GM18505 (cell line): Measurements from ENCODE around the gene EOMES.

Source experiments
- ATAC-seq: cut with Tn5 transposase; IDR thresholded peaks from one replicate; pipeline ENCODE4 v1.9.1; 2021; ENCODE audit not compliant: unreplicated experiment
- POLR2A ChIP-seq: IDR thresholded peaks from 4 replicates; pipeline ENCODE4 v1.6.1; 2011; ENCODE audit warnings: borderline replicate concordance; ENCODE audit not compliant: insufficient read depth, insufficient read length; ENCODE audit errors: extremely low read depth

The EOMES gene

GRCh38 chr3:27715454-27715806 lies 6.7 kb downstream of the EOMES start:
- no peak for TF ChIP-seq POLR2A
- ATAC-seq, result no peak

GRCh38 chr3:27714692-27715453 lies 7.2 kb downstream of the EOMES start:
- no peak for TF ChIP-seq POLR2A
- ATAC-seq, result no peak

DNA sequence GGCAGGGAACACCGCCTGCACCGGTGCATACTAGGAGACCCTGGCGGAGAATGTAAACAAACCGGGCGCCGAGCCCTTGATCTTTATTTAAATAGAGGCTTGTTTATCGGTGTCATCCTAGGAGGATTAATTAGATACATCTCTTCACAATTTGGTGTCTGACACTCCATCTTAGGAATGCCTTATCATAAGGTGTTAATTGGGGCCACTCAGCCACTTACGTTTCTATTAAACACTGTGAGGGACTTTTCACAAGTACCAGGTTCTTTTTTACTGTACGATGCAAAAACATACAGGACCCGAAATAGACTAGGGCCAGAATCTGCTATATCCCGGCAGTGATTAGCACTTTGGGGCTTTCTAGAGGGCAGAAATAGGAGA lies 8.0 kb downstream of the EOMES start:
- ATAC-seq, result no peak
- no peak for TF ChIP-seq POLR2A

GRCh38 chr3:27713435-27714145 lies 8.5 kb downstream of the EOMES start:
- no peak for TF ChIP-seq POLR2A
- no peak for ATAC-seq

DNA sequence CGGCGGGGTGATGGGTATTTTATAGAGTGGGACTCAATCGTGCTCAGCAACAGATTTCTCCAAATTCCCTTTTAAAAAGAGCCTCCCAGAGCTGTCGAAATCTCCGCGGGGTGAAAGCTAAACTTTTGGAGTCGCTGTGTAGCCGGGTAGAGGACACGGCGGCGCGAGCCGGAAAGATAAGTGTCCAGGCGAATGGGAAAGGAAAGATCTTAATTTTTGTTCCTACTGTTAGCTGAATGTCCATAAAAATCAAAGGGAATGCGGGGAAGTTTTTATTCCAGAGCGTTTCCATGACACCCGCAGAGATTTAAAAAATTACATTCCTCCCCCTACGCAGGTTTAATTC lies 9.1 kb downstream of the EOMES start:
- no peak for ATAC-seq
- TF ChIP-seq POLR2A, result no peak

DNA sequence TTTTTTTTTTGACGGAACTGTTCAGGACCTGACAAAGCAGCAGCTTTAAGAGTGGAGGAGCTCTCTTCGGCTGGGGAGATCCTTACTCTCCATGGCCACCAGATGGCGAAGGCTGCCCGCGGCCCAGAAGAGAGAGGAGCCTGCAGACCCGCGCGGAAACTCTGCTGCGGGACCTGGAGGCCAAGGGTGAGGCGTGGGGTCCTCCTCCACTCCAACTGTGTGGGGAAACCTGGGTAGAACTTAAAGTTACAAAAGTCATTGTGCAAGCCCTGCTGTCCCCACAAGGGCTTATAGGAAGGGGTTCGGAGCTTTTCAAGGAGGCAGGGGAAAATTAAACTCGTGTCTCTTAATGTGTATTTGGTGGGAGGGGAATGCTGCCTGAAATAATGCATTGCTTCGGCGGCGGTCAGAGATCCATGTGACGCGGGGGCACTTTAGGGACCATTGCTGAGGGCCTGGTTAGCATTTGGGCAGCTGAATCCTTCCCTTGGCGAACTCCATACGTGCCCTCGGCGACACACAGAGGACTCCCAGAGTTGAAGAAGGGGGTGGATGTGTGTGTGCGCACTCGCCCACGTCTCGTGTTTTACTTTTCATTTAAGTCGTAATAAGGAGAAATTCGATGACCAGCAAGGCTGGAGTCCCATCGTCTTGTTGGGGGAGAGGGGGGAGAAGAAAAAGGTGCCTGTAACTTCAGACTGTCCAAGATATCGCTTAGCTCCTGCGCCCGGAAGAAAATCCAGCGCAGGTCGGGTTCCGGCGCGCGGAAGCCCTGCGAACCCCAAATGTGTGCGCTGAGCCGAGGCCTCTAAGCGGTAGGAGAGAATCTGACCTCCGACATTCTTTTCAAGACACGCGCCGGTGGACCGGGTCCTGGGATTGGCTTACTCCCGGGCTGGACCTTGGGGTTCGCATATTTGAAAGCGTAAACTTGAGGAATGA lies 9.7 kb downstream of the EOMES start:
- peak; percentile 97 for ATAC-seq
- TF ChIP-seq POLR2A, result no peak

DNA sequence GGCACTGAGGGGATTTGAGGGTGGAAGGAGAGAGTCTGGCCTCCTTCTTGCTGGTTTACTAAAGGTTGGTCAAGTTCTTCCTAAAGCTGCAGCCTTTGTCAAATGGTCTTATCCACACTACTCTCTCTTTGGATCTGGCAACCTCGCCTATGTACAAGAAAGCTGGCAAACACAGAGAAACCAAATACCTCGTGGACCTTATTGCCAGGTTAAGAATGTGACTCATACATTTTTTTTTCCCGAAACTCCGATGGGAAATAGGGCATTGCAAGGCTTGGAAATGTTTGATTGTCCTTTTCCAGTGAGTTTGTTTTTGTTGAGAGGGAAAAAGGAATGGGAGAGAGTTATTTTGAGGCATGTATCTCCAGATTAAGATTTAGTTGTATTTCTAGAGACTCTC lies 13.9 kb downstream of the EOMES start:
- no peak for ATAC-seq
- no peak for TF ChIP-seq POLR2A

DNA sequence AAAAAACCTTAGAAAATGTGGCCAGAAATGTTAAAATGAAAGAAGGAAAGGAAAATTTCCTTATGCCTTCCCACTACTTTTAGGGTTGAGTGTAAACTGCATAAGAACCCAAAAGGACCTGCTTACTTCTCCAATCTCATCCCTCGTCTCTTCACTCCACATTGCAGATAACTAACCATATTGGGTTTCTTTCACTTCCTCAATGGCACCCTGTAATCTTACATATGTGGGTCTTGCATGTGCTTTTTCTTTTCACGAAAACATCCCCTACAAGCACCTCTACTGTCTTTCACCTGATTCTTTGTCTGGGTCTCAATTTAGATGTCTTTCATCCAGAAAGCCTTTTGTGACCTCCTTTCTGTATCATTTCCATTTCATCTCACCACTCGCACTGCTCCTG lies 23.1 kb downstream of the EOMES start:
- TF ChIP-seq POLR2A, result no peak
- ATAC-seq, result no peak

- no peak for TF ChIP-seq POLR2A
- no peak for ATAC-seq
Observed at GRCh38 chr3:27696906-27697305, 25.2 kb downstream of the EOMES start.

DNA sequence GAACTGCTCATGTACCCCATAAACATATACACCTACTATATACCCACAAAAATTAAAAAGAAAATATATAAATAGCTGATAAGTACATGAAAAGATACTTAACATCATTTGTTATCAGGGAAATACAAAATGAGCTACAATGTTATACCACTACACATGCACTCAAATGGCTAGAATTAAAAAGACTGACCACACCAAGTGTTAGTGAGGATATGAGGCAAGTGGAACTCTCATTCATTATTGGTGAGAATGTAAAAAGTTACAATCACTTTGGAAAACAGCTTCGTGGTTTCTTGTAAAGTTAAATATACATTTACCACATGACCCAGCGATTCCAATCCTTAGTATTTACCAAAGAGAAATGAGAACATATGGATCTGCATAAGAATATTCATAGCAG lies 26.5 kb downstream of the EOMES start:
- no peak for ATAC-seq
- no peak for TF ChIP-seq POLR2A

GRCh38 chr3:27688053-27688452 lies 34.1 kb downstream of the EOMES start:
- TF ChIP-seq POLR2A, result no peak
- no peak for ATAC-seq

DNA sequence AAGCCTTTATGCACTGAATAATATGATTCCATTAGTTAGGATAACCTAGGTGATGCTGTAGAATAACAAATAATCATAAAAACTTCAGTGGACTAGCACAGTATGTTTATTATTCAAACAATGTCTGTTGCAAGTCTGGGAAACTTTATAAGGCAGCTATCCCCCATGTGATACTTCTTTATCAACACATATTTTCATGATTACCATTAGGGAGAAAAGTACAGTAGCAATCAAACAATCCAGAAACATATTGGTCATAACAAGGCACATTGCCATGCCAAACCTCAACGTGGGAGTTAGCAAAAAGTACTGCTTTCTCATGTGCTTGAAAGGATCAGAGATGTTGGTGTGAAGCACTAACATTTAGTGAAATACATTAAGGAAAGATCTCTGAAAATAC lies 35.5 kb downstream of the EOMES start:
- no peak for ATAC-seq
- no peak for TF ChIP-seq POLR2A

DNA sequence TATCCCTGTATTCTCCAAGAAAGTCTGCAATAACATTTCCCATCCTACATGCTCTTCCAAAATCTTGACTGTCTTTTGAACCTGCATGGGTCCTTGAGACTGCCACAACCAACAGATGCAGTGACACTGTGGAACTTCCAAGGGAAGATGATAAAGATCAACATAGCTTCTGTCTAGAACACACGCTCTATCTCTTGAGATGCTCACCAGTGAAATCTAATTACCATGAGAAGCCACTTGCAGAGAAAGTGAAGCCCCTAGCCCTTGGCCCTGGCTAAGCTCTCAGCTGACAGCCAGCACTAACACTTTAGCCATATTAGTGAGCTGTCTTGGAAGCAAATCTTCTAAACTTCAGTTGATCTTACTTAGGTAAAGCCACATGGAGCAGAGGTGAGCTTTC lies 36.6 kb downstream of the EOMES start:
- no peak for TF ChIP-seq POLR2A
- no peak for ATAC-seq
